Measurements from ENCODE around the gene DSCAML1.
A peak's percentile ranks its signal among the peaks of the same experiment; 100 is the strongest.

DSCAML1 gene

DNA sequence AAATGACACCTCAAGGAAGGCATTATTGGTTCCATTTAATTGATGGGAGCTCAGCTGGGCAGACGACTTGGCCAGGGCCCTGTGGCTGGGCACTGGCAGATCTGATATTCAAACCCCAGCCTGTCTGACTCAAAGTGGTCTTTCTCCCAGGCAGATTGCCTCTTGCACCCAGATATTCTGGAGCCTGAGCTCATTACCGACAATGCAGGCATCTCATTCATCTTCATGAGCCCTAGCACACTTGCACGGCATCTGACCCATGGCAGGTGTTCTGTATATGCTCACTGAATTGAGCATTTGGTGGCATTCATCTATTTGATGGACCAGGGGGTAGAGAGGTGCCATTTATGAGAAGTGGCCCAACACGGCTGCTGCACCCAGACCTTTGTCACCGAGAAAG, 193.1 kb downstream of the DSCAML1 start:
- no peak for DNase-seq

DNA sequence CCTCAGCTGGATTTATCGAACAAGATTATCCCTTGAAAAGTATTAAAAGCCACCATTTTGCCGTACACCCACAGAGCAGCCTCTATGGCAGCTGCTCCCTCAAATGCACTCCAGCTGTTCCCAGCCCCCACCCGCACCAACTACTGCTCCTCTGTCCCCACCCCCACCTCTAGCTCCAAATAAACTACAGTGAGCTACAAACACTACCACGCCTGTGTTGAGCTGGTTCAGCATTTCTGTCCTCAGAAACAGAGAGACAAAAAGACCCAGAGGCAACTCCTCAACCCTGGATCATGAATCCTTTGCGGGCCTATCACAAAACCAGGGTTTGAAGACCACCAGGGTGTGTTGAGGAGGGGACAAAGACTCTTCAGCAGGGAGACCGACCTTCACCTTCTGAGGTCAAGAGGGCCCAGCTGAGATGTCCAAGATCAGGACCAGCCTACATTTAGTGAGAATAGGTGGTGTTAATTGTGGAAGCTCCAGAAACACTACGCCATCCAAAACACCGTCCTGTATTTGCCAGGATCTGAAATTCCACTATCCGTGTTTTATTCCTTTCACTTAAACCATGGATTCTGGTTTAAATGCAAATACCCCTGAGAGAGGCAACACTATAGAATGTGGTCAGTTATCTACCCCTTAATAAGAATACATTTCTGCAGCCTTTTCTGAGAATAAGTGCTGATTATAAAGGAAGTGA, 195.9 kb downstream of the DSCAML1 start:
- DNase-seq = no peak

DNA sequence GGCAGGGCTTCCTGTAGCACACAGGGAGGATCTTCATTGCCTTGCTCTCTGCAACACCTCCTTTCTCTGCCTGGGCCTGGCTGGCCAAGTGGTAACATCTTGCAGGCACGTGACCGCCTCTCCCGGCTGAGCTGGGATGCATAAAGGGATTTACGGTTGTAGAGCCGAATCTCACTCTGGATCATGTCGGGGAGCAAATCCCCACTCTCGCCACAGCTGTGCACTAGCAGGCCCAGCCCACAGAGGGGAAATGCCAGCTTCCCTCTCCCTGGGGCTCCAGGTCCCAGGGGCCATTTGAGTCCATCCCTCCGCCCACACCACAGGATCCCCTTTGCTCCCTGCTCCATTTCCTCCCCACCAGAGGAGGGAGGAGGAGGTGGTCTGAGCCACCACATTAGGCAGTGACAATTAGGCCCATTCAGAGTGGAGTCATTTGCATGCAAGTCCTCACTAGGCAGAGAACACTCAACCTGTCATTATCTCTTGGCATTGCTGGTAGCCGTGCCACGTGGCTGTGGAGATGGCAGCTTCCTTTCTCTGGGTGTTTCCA, 196.7 kb downstream of the DSCAML1 start:
- no peak for DNase-seq

DNA sequence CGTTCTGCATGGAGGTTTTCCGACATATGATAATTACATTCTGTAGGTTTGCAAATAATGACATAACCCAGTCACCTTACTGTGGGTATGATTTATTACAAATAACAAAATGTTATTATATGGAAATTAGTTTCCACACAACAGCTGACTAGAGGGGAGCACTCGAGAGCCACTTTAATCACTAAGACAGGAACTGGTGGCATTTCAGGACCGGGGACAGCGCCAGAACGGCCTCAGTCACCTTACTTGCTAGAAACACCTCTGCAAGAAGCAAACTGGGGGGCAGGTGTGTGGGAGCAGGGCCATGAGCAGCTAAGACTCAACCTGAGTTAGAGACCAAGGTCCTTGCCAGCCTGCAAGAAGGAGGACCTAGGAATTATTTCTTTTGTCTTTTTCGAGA, 199.9 kb downstream of the DSCAML1 start:
- peak; percentile 78 for DNase-seq

DNA sequence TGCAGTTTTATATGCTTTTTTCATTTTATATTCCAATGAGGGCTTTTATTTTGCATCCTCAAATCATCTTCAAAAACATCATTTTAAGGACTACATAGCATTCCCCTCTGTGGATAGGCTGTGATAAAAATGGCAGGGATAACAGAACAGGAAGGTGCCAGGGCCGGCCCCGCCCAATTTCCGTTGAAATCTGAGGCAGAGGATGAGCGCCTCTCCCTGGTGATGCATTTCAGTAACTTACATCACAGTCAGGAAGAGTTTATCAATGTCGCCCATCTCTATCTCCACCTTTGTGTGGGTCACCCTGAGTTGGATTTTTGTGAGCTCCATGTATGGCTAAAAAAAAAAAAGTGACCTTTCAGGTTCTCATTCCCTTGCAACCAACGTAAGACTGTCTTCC, 201.6 kb downstream of the DSCAML1 start:
- DNase-seq = no peak

DNA sequence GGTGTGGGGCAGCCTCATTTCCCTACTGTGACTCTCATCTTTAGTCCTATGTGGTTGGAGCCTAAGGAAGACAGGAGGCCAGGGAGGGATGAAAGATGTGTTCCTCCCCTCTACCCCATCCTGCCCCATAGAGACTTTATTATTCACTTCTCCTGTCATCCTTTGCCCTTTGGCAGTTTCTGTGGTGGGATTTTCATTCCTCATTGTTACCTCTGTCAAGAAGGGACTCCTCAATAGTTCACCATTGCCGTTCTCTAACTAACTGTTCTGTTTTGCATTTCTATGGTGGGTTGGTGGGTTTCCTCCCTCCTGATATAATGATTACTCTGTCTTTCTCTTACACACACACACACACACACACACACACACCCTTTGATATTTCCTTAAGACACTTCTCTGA, 202.3 kb downstream of the DSCAML1 start:
- no peak for DNase-seq

DNA sequence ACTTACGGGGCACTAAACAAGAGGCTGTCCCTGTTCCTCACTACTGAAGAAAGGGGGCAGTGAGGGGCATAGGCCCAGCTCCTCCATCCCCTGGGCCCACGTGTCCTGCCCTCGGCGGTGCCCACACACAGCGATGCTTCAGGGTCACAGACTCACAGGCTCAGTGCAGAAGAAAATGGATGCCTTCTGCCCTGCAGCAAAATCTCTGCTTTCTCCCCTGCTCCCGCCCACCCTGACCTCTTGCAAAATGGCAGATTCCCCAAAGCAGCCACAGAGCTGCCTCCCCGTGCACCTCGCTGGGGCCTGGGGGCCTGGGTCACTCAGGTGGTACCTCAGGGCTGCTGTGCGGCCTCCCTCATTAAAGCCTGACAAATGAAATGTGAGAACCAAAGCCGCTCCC, 204.0 kb downstream of the DSCAML1 start:
- DNase-seq = no peak

DNA sequence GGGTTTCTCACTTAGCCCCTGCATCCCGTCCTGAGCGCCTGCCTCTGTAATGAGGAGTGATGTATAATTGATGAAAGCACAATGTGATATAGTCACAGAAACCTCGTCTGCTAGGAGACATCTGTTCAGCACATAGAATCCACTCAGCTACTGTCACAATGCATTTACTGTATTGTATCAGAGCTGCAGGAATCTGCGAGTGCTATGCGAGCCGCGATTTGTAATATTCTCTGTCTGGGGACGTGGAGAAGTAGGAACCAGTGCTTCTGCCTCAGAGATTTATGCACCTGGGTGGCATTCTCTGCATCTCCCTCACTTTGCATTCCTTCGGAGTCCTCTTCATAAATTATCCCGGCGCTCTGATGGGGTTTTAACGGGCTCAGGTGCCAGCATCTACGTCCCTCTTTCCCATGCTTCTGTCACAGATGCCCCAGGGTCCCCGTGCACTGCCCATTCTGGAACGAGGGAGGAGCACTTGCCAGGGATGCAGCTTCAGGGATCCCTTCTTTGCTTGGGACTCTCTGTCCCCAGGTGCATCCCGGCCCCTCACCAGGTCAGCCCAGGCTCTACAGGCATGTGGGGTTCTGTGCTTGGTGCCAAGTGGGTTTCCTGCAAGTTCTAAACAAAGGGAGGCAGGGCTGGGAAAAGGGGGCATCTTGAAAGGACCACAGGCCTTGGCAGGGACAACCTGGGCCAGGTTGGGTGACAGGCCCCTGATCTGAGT, 205.5 kb downstream of the DSCAML1 start:
- no peak for DNase-seq

DNA sequence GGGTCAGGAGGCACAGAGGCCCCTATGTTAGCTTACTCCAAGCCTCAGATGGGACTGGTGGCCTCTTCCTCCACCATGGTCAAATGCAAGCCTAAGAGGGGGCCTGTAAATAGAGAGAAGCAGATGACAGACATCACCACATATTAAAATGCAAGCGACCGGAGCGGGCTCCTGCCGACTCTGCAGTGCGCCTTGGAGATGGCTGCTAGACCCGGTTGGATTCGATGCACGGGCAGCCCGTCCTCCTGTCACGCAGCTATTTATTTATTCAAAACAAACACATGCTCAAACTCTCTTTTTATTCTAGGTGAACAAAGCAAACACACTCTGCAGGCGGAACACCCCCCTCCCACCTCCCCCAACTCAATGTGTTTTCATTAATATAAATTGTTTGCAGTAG, 208.0 kb downstream of the DSCAML1 start:
- DNase-seq = no peak

DNA sequence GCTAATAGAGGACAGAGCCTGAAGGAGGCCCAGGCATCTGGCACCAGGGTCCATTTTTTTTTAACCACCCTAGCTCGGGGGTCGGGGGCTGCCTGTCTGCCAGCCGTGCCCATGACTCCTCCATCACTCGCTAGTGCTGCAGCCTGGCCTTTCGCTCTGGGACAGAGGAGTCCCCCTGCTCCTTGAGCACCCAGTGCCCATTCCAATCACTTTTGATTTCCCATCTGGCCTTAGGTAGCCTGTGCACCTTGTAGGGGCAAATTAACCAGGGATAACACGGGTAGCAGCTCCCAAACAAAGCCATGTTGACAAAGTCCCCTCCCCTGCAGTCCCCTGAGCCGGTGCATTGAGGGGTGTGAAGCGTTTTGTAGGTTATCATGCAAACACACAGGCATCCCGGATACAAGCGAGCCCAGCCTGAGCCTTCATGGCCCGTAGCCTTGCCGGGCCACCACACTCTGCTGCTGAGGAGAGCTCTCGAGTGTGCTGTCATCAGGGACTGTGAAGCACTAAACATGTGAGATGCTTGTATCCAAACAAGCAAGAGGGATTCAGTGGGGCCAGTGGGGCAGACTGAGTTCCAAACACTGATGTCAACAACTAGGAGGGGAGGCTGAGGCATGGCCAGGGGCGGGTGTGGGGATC, 208.7 kb downstream of the DSCAML1 start:
- no peak for DNase-seq

DNA sequence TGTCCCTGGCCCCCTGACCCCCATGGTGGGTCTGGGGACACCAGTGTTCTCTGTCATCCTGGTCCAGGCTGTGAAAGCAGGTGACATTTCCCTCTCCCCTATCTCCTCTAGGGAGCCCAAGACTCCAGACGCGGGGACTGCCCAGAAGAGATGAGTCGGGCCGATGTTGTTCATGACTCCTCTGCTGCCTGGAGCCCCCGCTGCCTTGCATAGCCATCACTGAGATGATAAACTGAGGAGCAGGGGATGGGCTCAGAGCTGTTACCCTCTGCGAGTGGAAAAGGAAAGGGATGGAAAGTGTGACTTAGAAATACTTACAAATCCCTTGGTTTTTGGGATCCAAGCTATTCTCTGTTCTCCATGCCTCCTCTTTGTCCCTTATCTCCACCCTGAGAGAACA, 209.6 kb downstream of the DSCAML1 start:
- DNase-seq = no peak

DNA sequence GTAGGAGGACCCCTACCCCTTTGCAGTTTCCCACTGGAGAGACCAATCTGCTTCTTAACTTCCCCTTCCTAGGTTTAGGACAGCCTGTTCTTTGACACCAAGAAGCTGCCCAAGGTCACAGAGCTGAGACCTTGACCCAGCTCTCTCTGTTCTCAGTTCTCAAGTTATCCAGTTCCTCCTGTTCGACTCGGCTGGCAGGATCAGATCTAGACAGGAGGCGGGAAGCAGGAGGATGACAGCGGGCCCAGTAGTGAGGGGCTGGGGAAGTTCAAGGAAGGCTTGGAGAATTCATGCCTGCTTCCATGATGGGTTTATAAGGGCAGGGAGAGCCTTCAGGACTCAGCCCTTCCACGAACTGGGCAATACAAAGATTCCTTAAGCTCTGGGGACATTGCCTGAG, 210.6 kb downstream of the DSCAML1 start:
- no peak for DNase-seq

DNA sequence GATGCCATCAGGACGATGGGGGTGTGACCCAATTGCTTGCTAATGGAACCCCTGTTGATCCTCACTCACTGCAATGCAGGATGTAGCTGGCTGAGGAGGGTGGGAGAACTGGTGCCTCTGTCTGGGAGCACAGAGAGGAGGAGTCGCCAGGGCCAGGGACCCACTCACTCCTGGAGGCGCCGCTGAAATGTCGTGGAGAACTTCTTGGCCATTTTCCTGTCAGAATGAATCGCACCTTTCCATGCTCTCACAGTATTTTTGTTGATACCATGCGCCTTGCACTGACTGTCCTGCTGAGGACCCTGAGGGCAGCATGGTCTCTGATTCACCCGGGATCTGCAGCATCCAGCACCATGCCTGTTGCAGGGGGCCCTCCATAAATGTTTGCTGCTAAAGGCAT, 211.4 kb downstream of the DSCAML1 start:
- DNase-seq = no peak

DNA sequence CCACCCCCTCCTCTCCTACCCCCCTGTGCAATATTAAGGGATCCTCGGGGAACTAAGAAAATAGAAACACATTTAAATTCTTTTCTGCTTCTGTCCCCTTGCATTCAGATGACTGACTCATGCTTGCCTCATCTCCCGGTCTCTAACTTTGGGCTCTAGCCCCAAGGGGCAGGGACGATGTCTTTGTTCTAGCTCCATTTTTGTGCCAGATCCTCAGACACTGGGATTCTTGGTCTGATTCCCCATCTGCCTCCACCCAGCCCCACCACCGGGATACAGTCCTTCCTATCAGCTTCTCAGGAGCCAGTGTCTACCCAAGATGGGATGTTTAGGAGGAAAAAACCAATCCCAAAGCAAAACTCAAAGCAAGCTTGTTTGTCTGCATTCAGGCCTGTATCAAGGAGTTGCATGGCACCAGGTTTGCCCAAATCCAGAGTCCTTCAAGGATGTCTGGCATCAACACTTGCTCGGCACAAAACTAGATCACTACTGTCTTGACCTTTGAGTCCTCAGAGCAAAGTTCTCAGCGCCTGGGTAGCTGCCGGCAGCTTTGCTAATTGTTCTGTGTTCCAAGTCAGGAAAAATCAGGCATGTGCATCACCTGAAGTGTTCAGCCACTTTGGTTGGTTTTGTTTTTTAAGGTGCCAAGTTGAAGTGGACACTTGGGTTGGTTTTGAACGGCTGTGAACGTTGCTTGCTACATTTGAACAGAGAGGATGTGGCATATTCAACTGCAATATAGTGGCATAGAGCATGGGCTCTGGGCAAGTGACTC, 212.8 kb downstream of the DSCAML1 start:
- no peak for DNase-seq

DNA sequence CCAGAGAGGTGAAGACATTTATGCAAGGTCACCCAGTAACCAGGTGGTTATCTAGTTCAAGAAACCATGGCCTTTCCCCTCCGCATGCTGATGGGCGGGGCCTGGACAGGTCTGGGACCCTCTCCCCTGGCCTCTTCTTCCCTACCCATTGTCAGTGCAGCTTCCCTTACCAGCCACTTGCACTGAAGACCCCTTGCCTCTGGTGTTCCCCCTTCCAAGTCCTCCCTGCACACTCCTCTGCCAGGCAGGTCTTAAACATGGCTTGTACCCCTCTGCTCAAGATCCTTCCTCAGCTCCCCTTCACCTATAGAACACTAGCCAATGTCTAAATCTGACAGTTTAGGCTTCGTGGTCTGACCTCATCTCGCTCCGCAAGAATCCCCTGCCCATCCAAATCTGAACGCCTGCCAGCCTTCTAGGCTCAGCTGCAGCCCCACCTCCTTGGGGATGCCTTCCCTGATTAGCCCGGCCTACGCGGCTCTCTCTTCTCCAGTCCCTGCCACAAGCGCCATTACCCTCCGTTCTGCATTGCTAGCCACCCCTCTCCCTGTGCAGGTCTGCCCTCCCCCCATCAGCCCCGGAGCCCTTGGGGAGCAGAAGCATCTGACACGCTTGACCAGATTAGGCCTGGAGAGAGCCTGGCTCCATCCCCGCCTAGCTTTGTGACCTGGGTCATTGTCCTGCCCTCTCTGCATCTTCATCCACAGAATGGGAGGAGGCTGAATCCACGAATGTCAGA, 213.8 kb downstream of the DSCAML1 start:
- no peak for DNase-seq

DNA sequence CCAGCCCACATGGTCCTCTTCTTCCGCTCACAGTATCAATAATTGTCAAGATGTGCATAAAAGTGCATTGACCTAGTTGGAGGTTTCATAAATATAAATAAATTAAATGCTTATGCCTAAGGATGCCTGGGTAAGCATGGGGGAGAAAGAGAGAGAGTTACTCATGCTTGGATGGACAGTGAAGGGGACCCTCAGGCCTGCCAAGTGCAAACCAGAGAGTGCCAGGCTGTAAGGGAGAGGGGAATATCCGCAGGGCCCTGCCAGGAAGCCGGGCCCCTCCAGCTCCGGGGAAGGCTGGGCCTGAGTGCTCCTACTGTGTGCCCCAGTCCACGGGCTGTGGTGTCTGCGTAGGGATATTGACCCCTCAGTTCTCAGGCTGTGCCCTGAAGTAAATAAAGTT, 214.6 kb downstream of the DSCAML1 start:
- DNase-seq = no peak

DNA sequence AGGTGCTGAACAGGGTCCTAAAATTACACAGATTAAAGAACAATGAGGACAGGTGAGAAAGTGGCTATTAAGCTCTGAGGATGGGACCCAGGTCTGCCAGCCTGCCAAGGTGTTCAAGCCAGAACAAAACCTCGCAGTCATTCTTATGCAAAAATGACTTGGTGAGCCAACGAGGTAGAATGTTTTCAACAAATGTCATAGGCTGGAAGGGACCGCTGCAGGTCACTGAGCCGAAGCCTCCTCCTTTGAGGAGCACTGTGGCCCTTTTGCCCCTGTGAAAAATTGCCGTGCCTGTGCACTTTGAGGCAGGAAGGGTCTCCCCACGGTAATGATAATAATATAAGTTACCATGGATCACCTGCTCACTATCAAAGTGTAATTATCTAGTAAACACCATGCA, 216.2 kb downstream of the DSCAML1 start:
- DNase-seq = no peak

DNA sequence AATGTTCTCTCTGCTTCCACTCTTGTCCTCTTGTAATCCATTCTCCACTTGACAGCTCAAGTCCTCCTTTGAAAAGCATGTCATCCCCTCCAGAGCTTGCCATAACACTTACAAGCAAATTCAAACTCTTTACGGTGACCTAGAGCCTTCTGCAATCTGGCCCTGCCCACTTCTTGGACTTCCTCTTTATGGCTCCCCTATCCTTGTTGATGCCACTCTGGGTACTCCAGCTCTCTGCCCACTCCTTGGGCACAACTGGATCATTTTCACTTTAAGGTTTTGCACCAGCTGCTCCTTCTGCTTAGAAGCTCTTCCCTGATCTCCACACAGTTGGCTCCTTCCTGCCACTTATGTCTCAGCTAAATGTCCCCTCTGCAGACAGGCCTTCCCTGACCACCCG, 217.9 kb downstream of the DSCAML1 start:
- peak; percentile 11 for DNase-seq

DNA sequence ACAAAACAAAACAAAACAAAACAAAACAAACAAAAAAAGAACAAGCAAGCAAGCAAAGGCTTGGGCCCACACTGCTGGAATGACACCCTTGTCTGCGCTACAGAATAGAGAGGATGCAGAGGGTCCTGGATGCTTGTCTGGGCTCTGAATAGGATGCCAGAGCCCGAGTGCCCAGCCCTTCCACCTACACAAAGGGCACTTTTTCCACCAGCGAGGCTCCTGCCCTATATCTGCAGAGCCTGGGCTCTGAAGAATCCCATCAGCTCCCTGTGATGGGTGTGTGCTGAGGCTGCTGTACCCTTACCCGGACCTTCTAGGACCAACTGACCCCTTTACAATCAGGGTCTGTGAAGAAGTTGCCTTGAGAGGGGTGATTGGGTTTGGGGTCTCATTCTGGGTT, 221.2 kb downstream of the DSCAML1 start:
- DNase-seq = no peak

DNA sequence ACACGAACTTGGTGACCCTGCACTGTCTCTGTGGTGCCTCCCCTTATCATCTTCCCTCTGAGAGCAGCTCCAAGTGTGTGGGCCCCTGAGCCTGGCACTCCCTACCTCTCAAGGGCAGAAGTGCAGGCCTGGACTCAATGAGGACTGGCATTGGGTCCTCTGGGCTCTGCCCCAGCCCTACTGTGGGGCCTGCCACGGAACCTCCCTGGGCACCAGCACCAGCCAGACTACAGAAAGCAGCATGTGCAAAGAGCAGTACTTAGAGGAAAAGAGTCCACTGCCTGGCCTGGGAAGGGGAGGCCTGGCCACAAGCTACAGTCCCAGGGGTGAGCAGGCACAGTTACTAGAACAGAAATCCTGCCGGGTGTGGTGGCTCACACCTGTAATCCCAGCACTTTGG, 222.5 kb downstream of the DSCAML1 start:
- DNase-seq = no peak

DNA sequence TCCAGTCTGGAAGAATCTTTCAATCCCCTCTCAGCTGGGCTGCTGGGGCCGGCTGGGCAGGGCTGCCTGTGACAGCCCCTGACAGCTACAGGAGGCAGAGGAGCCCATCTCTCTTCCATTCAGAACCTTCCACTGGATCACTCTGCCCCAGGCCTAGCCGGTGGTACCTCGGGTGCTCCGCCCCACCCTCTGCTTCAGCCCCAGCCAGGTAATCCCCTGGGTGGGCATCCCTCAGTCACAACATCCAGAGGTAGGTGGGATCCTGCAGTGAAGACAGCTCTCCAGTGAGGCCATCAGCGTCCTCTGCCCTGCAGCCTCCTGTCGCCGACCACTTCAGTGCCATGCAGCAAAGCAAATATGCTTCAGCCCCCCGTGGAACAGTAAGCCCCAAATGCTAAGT, 223.7 kb downstream of the DSCAML1 start:
- DNase-seq = no peak

DNA sequence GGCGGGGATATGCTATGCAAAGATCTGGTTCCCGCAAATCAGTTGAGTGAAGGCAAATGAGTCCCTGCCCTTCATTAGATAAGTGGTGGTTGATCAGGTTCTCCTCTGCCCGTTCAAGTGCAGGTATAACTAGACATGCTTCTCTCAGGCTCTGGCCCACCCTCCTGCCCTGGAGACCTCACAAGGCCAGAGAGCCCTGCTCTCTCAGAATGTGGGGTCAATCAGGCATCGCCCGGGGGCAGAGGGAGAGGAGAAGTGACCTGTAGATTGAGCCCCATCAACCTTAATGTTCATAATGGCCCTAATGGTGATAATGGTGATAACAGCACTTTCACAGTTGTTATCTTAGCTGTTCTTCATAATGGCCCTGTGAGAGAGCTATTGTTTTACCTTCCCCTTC, 224.3 kb downstream of the DSCAML1 start:
- DNase-seq = no peak

DNA sequence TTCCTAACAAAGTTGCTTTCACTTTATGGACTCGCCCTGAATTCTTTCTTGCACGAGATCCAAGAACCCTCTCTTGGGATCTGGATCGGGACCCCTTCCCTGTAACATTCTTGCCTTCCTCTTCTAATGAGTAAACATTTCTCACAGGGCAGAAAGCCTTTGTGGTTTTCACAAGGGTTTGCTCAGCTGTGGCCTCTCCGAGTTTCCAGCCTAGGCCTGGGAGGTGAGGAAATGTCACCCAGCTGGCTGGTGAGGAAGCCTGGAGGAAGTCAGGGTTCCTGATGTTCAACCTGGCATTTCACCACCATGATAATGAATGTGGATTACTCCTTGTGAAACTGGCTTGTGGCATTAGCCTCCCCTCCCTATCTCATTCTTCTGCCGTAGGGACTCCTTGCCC, 224.9 kb downstream of the DSCAML1 start:
- peak; percentile 10 for DNase-seq
